HT-29 (cell line): Measurements from ENCODE around the gene PDE10A. TPM values are rescaled to one million over a fixed set of nuclear protein-coding genes. Genes with fewer than 3 reads are reported as not detected.

Source experiments
- DNase-seq: peaks from one replicate; pipeline ENCODE4 v3.0.0-alpha.2; 2015; ENCODE audit warnings: low spot score
- total RNA-seq: library from RNA; depleted of rRNA; stranded (reverse); fragments of >200 nt; shearing (Covaris generic); gene quantifications from 2 replicates; pipeline ENCODE4 v1.2.3, GENCODE V29; 2014

Gene PDE10A
- total RNA-seq, 1 experiment from 2014 or later: 16.9 TPM

DNA sequence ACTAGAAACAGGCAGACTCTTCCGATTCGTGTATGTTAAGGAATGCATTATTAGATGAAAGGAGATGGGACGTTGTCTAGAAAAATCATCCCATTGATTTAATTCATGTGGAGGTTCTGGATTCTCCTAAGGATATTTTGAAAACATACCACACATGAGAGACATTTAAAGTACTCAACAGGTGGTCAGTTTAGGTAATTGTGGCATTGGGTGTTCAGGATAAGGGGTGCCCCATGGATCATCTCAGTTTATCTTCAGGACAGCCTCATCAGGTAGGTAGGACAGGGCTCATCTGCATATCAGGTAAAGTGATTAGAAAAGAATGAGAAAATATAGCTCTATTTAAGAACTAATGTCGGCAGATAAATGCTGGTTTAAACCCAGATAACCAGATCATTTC lies 15.9 kb upstream of the PDE10A start:
- DNase-seq: no peak

DNA sequence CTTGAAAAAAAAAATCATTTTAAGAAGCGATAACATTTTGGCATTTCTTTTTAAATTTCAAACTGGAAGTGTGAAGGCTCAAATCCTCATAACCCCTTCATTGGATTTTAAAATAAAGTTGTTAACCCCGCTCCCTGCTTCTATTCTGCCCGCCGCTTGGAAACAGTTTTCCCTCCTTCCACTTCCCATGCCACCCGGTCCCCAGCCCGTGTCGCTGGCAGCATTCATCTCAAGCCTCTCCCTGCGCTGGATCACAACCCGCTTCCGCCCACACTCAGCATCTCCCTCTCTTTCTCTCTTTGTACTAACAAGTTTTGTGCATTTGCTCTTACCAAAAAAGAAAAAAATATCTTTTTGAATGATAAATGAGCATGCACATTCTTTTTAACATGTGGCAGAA lies 15.4 kb upstream of the PDE10A start:
- DNase-seq: no peak

- DNase-seq: no peak
Observed at GRCh38 chr6:165677091-165677490, 14.1 kb upstream of the PDE10A start.

DNA sequence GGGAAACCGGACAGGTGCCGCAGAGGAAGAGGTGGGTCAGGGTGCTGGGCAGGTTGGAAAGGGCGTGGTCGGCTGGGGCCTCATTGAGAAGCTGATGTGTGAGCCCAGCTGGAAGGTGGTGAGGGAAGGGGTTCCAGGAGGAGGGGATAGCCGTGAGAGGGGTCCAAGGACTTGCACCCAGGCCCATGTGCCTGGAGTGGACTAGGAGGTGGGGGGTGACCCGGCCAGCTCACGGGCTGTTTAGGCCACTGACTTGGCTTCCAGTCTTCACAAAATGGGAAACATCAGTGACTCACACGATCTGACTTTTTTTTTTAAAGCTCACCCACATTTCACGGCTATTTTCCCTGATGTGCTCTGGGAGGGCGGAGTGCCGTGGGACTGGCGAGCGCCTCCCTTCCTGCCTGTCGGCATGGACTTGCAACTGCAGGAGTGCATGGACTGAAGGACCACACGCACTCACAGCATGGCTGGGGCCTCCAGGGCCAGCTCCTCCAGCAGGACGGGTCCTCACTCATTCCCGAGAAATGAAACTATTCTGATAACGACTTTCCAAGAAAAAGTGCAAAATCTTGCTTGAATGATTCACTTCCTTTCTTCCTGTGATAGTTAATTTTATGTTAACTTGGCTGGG lies 13.5 kb upstream of the PDE10A start:
- peak; percentile 70 for DNase-seq

- DNase-seq: no peak
Observed at GRCh38 chr6:165675120-165675519, 12.1 kb upstream of the PDE10A start.

DNA sequence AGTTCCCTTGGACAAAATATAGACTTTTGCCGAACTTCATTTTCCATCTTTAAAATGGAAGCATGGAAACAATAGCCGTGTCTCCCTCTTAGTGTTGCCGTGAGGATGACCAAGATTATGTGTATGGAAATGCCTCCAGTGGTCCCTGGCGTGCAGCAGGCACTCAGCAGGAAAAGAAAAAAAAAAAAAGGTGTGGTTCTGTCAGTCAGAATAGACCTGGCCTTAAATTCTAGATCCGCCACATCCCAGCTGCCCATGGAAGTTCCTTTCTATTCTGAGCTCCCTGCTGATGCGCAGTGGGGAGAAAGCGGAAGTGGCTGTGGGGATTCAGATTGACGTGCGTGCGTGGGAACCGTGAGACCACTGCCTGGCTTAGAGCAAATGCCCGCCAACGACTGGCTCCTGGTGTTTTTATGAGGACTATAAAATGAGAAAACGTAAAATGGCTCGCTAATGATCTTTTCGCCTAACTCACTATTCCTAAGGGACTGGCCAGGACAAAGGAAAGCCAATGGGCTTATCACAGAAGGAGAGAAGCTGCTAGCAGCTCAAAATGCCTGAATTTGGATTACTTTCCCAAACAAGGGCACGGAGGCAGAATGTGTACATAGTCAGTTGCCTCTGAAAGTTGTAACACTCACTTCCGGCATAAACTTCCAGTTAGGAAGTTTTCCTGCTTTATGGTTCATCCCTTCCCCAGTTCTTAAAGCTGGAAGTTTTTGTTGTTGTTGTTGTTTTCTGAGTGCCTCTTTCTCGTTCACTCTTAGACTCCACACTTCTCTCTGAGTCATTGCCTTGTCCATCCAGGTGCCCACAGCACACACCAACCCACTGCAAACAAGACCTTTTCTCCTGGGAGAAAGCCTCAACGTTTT lies 11.4 kb upstream of the PDE10A start:
- no peak for DNase-seq

GRCh38 chr6:165671222-165671768 lies 8.3 kb upstream of the PDE10A start:
- DNase-seq: no peak

DNA sequence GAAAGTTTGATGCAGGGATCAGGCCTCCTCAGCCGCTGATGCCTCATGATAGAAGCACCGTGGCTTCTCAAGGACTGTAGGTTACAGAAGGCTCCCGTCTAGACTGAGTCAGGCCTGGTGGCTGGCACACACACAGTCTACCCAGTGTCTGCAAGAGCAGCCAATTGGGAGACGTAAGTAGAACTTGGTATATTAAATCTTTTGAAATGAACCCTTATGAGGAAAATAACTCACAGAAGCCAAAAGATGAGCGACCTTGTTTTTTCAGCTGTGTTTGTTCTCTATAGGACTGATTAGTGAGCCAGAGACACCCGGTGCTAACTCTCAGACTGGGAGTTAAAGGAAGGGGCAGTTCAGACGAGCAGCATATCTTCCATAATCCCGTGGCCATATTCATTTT lies 5.9 kb upstream of the PDE10A start:
- no peak for DNase-seq

- DNase-seq: no peak
Observed at GRCh38 chr6:165665384-165665672, 2.3 kb upstream of the PDE10A start.

DNA sequence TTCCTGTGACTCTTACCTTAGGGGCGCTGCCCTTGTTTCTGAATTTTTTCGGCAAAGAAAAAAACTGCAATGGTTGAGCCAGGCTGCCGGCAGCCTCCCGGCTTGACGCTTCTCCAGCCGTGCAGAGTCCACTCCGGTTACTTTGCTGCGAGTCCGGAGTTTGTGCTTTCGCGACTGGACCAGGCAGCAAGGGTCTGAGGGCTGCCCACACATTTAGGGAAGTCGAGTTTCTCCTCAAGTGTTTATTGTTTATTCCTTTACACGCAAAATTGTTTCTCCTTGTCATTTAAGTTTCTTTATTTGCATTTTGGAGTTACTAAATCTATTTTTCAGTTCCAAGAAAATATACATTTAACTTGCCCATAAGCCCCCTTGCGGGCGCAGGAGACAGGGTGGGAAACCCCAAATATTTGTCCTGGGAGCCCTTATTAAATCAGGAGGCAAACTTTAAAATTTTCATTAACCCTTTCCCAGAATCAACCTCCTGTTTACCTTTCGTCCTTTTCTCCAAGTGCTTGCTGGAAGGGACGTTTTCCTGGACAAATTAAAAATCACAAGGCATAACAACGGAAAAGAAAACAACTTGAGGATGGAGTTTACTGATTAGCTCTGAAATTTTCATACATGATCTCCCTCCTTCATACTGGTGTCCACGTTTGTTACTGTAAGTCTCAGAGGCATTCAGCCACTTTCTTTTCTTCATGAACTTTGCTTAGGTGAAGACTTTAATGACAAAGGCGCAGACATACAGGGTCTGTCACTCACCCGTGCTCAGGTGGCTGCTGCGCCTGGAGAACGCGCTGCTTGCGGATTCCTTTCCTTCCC lies 1.7 kb upstream of the PDE10A start:
- DNase-seq: no peak

DNA sequence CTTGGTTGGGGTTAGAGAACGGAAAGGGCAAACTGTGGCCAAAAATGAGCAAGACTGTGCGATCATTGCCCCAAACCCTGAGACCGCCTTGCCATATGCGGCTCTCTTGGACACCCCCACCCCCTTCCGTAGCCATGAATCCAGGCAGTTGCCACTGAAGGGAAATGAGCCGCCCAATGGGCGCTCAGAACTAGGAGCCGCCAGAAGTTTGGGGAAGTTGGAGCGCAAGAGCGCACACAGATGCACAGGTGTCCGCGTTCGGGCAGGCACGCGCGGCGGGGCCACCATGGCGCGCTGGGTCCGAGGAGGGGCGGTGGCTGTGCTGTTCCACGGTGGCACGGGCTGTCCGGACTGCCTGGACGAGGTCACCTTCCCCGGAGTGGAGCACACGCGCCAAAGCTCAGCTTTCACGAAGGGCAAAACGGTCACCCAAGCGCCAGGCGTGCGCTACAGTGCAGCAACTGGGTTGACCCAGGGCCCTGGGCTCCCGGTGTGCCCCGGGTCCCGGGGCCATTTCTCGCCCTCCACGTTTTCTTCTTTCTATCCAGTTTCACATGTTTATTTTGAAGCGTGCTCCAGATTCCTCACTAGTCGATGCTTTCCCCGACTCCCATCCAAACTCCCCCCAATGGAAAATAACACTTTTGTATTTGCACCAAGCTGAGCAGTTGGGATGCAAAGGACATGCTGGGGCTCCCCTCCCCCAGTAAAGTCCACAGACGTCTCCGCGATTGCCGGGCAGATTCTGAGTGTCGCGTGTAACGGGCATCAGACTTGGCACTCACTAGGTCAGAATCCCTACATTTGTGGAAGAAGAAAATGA lies 906 bp upstream of the PDE10A start:
- DNase-seq: no peak

DNA sequence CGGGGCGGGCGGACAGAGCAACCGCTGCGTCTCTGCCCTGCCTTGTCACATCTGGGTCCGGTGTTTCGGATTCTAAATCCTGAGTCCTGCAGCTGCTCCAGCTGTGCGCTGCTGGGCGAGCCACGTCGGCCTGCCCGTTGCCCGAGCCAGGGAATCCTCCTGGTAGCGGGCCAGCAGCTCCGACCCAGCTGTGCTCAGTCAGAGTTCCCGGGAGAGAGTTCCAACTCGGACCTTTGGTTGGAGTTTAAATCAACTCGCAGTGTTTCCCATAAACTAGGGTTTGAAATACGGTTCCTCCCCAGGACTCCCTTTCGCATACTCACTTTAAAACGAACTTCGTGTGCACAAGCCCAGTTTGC lies 315 bp upstream of the PDE10A start:
- no peak for DNase-seq

- DNase-seq: peak; percentile 32
Observed at GRCh38 chr6:165662041-165662748, 846 bp downstream of the PDE10A start.

GRCh38 chr6:165661664-165662025 lies 1.4 kb downstream of the PDE10A start:
- peak; percentile 28 for DNase-seq

DNA sequence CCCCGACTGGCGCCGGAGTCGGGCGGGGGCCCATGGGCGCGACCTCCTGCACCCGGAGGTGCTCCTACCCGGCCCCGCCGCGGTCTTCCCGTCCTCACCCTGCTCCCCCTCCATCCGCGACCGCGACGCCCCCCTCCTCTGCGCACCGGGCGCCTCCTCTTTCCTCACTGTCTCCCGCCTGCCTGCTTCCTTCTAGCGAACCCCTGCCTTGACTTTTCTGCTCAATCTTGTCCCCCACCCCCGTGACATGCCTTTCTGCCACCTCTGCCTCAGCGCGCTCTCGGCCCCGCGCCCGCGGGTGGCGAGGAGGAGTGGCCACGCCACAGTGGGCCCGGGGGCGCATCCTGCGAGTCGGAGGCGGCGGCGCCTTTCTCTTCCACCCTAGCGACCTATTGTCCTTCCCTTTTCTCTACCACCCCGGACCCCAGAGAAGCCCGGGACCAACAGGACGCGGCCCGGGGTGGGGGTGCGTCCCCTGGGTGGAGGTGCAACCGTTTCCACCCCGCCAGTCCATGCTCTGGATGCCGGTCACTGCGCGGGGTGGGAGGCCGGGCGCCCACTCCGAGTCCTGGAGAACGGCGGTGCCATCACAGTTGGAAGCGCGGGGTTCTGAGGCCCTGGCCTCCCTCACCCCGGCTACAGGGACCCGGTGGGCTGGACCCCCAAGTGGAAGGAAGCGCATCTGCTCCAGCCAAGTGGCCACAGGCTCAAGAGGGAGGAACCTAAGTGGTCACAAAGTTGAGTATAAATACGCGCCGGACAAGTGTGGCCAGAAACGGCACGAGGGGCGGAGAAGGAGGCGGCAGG lies 2.0 kb downstream of the PDE10A start:
- DNase-seq: peak; percentile 44

DNA sequence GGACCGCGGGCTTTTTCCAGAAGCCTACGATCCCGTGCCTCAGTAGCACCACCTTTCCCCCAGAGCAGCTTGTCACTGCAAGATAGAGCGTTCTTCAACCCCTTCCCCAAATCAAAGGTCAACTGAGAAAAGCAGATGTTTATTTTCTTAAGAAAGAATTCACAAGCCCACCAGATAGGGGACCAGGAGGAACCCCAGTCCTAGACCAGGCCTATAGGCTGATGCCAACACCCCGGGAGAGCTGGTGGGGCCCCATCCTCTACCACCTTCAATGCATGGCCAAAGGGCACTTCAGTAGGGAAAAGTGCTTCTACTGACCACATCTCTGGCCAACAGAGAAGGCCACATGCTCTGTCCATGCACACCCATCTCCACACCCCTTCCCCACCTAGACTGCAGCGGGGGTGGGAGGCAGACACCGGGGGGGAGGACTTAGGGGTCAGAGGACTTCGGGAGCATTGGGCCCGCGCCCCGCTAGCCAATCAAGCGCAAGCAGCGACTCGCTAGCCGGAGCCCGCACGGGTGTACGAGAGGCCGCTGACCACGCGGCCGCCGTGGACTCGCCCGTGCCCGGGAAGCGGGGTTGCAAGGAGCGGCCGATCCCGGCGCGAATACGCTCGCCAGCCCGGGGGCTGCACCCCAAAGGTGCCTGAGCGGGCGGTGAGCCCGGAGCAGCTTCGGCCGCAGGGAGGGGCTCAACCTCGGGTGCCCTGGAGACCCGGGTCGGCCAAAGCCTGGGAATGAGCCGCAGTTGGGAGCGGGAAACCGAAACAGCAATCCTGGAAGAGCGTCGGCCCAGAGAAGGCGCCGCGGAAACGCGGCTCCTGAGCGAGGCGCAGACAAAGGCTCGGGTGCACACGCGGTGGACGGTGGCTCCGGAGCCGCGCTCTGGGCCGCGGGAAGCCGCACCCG lies 2.8 kb downstream of the PDE10A start:
- no peak for DNase-seq

GRCh38 chr6:165658395-165659058 lies 4.5 kb downstream of the PDE10A start:
- no peak for DNase-seq

- no peak for DNase-seq
Observed at GRCh38 chr6:165657325-165657680, 5.7 kb downstream of the PDE10A start.
